ENCODE results near the gene HSCB. TPM values are rescaled to one million over a fixed set of nuclear protein-coding genes. Genes with fewer than 3 reads are reported as not detected.
A peak's percentile ranks its signal among the peaks of the same experiment; 100 is the strongest.
"Not testable (repeated sequence)": the region's sequence is repeated elsewhere in the genome, so short reads cannot be mapped to it uniquely, and the experiment has no call there.

Gene HSCB
- total and polyA plus RNA-seq, 12 donors = 7.1 to 16.8 (median 9.0) TPM

DNA sequence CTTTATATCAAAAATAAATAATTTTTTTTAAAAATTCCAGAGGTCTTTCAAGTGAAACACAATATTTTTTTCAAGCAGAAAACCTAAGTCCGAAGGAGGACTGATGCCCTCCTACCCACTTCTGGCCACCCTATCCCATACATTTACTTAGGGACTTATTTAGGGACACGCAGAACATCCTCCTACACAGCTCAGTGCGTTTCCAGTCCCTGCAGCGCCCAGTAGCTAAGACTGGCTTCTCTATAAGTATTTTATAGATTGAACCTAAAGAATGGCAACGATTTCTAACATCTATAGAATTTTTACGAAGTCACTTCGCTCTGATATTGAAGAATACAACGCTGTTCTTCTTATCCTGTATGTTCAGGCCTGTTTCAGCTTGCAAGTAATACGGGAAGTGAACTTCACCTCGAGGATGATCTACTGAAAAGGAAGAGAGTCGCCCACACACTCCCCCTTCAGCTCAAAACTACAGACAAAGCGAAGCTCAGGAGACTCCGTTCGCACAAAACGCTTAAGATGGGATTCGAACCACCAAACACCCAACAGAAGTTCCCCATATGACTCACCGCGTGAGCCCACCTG lies 547 bp upstream of the HSCB start:
- no peaks in the 10 kb centered on the region for H3K9me3 ChIP-seq
- H3K36me3 ChIP-seq = peaks cover 0 to 33% (median 22%) of the 10 kb centered on the region in 9 donors
- ATAC-seq (no peak), DNase-seq (no peak)
- no peaks in the 10 kb centered on the region for H3K27me3 ChIP-seq
- H3K27ac ChIP-seq = peak overlapping the region in 4 of 10 donors; percentile 98 to 100 (median 99)
- intact Hi-C loops (cut with DNase I) = loop anchor here in 2 of 10 donors (10.0 kb wide), 2 partner anchors 66 to 136 kb away; partner anchors contain the start of gene TTC28 (in 1 of the 2)
- WGBS, 2 donors = 9 to 10% methylated on average over 18 of the region's 18 CpGs
- peak overlapping the region in 9 of 10 donors; percentile 70 to 100 (median 80) for H3K4me3 ChIP-seq
- TF ChIP-seq CTCF (IDR thresholded peaks at IDR 0.05) = no peak
- peaks cover 3 to 22% (median 14%) of the 10 kb centered on the region in 9 donors for H3K4me1 ChIP-seq

DNA sequence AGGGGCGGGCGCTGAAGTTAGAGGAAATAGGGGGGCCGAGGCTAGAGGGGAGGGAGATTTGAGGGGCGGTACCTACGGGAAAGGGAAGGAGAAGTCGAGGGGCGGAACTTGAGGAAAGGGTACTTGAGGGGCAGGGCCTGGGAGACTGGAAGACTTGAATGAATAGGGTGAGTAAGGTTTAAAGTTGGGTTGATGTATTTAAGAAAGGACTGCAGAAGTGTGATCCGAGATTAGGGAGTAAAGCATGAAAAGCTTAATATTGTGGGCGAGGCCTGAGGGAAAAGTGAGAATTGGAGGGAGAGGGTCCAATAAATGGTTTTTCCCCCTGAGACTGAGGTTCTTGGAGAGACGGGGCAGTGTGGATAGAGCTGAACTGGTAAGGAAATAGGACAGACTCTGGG lies 723 bp downstream of the HSCB start:
- Histone ChIP-seq H3K4me1 (peaks cover 3 to 22% (median 14%) of the 10 kb centered on the region in 9 donors), H3K27me3 (no peaks in the 10 kb centered on the region), H3K9me3 (no peaks in the 10 kb centered on the region), H3K36me3 (peaks cover 0 to 45% (median 32%) of the 10 kb centered on the region in 9 donors), H3K4me3 (peak overlapping the region in 9 of 10 donors; percentile 70 to 100 (median 80)), H3K27ac (peak overlapping the region in 9 of 10 donors; percentile 91 to 100 (median 98))
- WGBS, 2 donors = 3% methylated on average over 10 of the region's 10 CpGs
- no peak for TF ChIP-seq CTCF (IDR thresholded peaks at IDR 0.05)
- no peak for ATAC-seq
- intact Hi-C loops (cut with DNase I) = loop anchor here in 4 of 10 donors (1.0 to 10.0 kb wide), 5 partner anchors 30 to 138 kb away; partner anchors contain the start of genes CCDC117 (in 2 of the 4), TTC28 (in 1 of the 4) and XBP1 (in 1 of the 4)
- no peak for DNase-seq

GRCh38 chr22:28743852-28744251 lies 2.0 kb downstream of the HSCB start:
- Histone ChIP-seq H3K9me3 (no peaks in the 10 kb centered on the region), H3K27me3 (no peaks in the 10 kb centered on the region), H3K27ac (no peak overlapping the region), H3K36me3 (peaks cover 0 to 58% (median 45%) of the 10 kb centered on the region in 9 donors), H3K4me1 (peaks cover 3 to 28% (median 14%) of the 10 kb centered on the region in 9 donors), H3K4me3 (no peak overlapping the region)
- WGBS, 2 donors = 95 to 97% methylated on average over 3 of the region's 3 CpGs
- intact Hi-C loops (cut with DNase I) = loop anchor here in 4 of 10 donors (2.0 to 10.0 kb wide), 4 partner anchors 29 to 139 kb away; partner anchors contain the start of genes CCDC117 (in 2 of the 4) and TTC28 (in 1 of the 4)
- ATAC-seq (no peak), DNase-seq (no peak)
- no peak for TF ChIP-seq CTCF (IDR thresholded peaks at IDR 0.05)

DNA sequence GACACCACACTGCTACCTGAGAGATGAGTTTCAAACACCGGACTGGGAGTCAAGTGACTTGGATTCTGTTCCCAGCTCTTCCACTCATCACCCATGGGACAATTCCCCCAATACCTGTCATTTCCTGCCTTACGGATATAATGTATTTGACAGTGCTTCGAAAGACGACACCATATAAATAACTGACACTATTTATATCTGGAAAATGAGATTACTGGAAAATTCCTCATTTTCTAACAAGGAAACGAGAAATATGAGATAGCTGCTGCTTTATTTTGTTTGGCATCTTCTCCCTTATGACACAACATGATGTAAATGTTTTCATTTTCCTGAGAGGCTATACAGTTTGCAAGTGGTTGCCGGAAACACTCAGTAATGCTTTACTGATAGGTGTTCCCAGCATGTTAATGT lies 8.6 kb downstream of the HSCB start:
- peaks cover 0 to 82% (median 45%) of the 10 kb centered on the region in 9 donors for H3K36me3 ChIP-seq
- no peak overlapping the region for H3K4me3 ChIP-seq
- no peak for DNase-seq
- peaks cover 0 to 23% (median 0%) of the 10 kb centered on the region in 9 donors for H3K4me1 ChIP-seq
- intact Hi-C loops (cut with DNase I) = no loop called here
- peak overlapping the region in 2 of 10 donors; percentile 9 to 49 for H3K27ac ChIP-seq
- 48 to 51% methylated on average over 6 of the region's 6 CpGs for WGBS, 2 donors
- H3K27me3 ChIP-seq = no peaks in the 10 kb centered on the region
- no peaks in the 10 kb centered on the region for H3K9me3 ChIP-seq
- ATAC-seq = peak in 2 of 8 donors; percentile 40 to 49
- no peak for TF ChIP-seq CTCF (IDR thresholded peaks at IDR 0.05)

- H3K27me3 ChIP-seq; H3K9me3 ChIP-seq; H3K27ac ChIP-seq; DNase-seq; intact Hi-C loops (cut with DNase I); H3K4me3 ChIP-seq; ATAC-seq: not testable (repeated sequence)
- H3K36me3 ChIP-seq = peaks cover 0 to 50% (median 12%) of the 10 kb centered on the region in 9 donors
- WGBS, 2 donors = 98 to 99% methylated on average over 3 of the region's 3 CpGs
- H3K4me1 ChIP-seq = peaks cover 0 to 14% (median 0%) of the 10 kb centered on the region in 9 donors
Measured at GRCh38 chr22:28754512-28754911, 12.7 kb downstream of the HSCB start.

Measured in heart right ventricle (tissue), 16 donors.